ENCODE data around the gene DLG1.

DNA sequence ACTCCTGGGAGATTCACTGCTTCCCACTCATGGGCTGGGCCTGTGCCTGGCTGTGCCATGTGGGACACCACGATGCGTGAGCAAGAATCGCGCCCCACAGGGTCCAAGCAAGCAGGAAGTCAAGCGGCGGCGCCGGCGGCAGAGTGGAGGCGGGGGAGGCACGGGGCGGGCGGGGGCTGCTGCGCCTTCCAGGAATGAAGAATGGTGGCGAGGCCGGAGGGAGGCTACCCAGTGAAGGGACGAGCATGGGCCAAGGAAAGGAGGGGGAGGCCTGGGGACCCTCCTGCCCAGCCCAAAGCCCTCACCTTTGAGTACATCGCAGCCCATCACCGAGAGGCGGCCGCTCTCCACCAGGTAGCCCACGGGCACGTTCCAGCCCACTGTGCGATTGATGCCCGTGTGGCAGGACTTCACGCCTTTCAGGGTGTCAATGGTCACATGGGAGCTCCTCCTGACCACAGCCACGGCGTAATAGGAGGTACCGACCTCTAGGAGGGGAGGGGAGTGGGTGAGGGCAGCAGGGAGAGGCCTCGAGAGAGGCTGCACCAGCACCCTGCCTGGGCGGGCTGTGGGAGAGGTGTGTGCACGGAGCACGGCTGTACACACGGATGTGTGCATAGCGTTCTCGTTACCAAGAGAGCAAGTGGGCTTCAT, 274.3 kb downstream of the DLG1 start:
- TF ChIP-seq YY1 (IDR thresholded peaks at IDR 0.05; ENCODE audit: insufficient read depth, insufficient read length) (no peak), SUZ12 (IDR thresholded peaks at IDR 0.05; ENCODE audit: extremely low read depth, insufficient read depth, insufficient read length) (no peak), ZNF274 (IDR thresholded peaks at IDR 0.05; ENCODE audit: low read depth, low read length) (no peak)
